CD8-positive, alpha-beta memory T cell (primary cell): Measurements from ENCODE around the gene STOM. TPM values are rescaled to one million over a fixed set of nuclear protein-coding genes. Genes with fewer than 3 reads are reported as not detected.

Experiments
- CTCF ChIA-PET: fragments of 350-600 bp; sonication (Branson Sonifier 250); formaldehyde crosslinking; loops from one replicate; lab custom pipeline; 2021; ENCODE audit warnings: antibody characterized with exemption; lab: Charles Lee
- POLR2A ChIA-PET: fragments of 350-600 bp; sonication (Branson Sonifier 250); formaldehyde crosslinking; loops from one replicate; lab custom pipeline; 2021; ENCODE audit warnings: antibody characterized with exemption; lab: Charles Lee
- DNase-seq, 5 donors: peaks; one replicate each; pipeline versions ENCODE4 v3.0.0 to v3.0.0-alpha.2; 2020 to 2022; ENCODE audit warnings: mixed read lengths in 1 of 5
- H3K27ac ChIP-seq: one replicate; pipeline ENCODE4 v1.7.0; 2013; ENCODE audit warnings: low read depth, mild to moderate bottlenecking, low read length, moderate library complexity
- H3K27me3 ChIP-seq: 2 replicates; pipeline ENCODE4 v1.7.0; 2013; ENCODE audit warnings: low read length, mild to moderate bottlenecking; ENCODE audit not compliant: insufficient read depth, poor library complexity, severe bottlenecking
- H3K36me3 ChIP-seq: 2 replicates; pipeline ENCODE4 v1.7.0; 2013; ENCODE audit warnings: mild to moderate bottlenecking, low read length, moderate library complexity; ENCODE audit not compliant: insufficient read depth
- H3K4me1 ChIP-seq: 2 replicates; pipeline ENCODE4 v1.7.0; 2013; ENCODE audit warnings: mild to moderate bottlenecking, low read length, moderate library complexity; ENCODE audit not compliant: insufficient read depth
- H3K4me3 ChIP-seq: 2 replicates; pipeline ENCODE4 v1.7.0; 2013; ENCODE audit warnings: mild to moderate bottlenecking, low read length
- H3K9me3 ChIP-seq: 2 replicates; pipeline ENCODE4 v1.7.0; 2013; ENCODE audit warnings: mild to moderate bottlenecking, low read length
- H3K27ac Mint-ChIP-seq, 8 donors: one replicate each; pipeline ENCODE4 v1.8.0; 2020 to 2021; ENCODE audit warnings: mixed read lengths in 8 of 8, mild to moderate bottlenecking in 6 of 8, inconsistent platforms in 3 of 8, moderate library complexity in 3 of 8
- H3K27me3 Mint-ChIP-seq, 2 donors: one replicate each; pipeline ENCODE4 v1.8.0; 2020 to 2021; ENCODE audit warnings: mixed read lengths in 2 of 2, mild to moderate bottlenecking in 1 of 2, moderate library complexity in 1 of 2
- H3K36me3 Mint-ChIP-seq, 3 donors: one replicate each; pipeline ENCODE4 v1.8.0; 2020 to 2021; ENCODE audit warnings: mixed read lengths in 3 of 3, inconsistent platforms in 1 of 3, mild to moderate bottlenecking in 1 of 3
- H3K4me1 Mint-ChIP-seq, 3 donors: one replicate each; pipeline ENCODE4 v1.8.0; 2020 to 2021; ENCODE audit warnings: mixed read lengths in 3 of 3, inconsistent platforms in 1 of 3, mild to moderate bottlenecking in 1 of 3
- H3K4me3 Mint-ChIP-seq, 7 donors: one replicate each; pipeline ENCODE4 v1.8.0; 2020 to 2021; ENCODE audit warnings: mixed read lengths in 7 of 7, mild to moderate bottlenecking in 6 of 7, moderate library complexity in 4 of 7, inconsistent platforms in 2 of 7
- H3K9me3 Mint-ChIP-seq, 5 donors: one replicate each; pipeline ENCODE4 v1.8.0; 2020 to 2022; ENCODE audit warnings: mixed read lengths in 5 of 5, mild to moderate bottlenecking in 3 of 5, moderate library complexity in 2 of 5, inconsistent platforms in 1 of 5
- polyA plus RNA-seq: library from polyadenylated mRNA; unstranded; fragments of 300-500 nt; fragmentation: Illumina TruSeq; gene quantifications from one replicate; pipeline ENCODE4 v1.2.3, GENCODE V29; 2021
- total RNA-seq, 2 experiments: library from RNA; stranded (reverse); gene quantifications; one replicate each; pipeline ENCODE4 v1.2.3, GENCODE V29; 2021

The STOM gene
- total and polyA plus RNA-seq, 3 experiments from 2014 or later = 63.0 to 315 (median 67.3) TPM

DNA sequence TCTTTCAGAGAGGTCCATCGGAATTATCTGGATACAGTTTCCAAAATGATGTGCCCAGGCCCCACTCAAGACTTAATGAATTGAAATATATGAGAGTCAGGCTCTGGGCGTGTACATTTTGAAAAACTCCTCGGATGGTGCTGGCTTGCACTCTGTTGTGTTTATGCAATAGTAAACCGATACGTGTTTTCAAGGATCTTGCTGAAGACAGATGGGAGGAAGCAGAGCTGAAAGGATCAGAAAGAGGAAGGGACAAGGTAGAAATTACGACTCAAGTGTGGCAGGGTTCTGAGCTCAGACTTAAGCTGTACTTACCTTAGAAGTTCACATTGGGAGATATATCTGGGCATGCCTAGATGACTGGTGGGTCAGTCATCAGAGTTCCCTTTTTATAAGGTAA is 13.7 kb upstream of the STOM start:
- Histone ChIP-seq H3K9me3 (no peaks in the 10 kb centered on the region), H3K4me1 (no peaks in the 10 kb centered on the region), H3K27me3 (no peaks in the 10 kb centered on the region), H3K4me3 (no peak overlapping the region), H3K36me3 (no peaks in the 10 kb centered on the region), H3K27ac (no peak overlapping the region)
- H3K36me3 Mint-ChIP-seq = no peaks in the 10 kb centered on the region
- ChIA-PET CTCF (interaction anchor here (3.6 kb wide), 1 partner anchor 64 kb away, joined by 18 read pairs; no protein-coding TSS in a partner anchor), POLR2A (no interaction called here)
- H3K27me3 Mint-ChIP-seq = peaks cover 0 to 2% of the 10 kb centered on the region in 2 donors
- H3K9me3 Mint-ChIP-seq = no peaks in the 10 kb centered on the region
- H3K4me3 Mint-ChIP-seq = no peak overlapping the region
- DNase-seq = no peak
- H3K27ac Mint-ChIP-seq = no peak overlapping the region
- H3K4me1 Mint-ChIP-seq = no peaks in the 10 kb centered on the region

DNA sequence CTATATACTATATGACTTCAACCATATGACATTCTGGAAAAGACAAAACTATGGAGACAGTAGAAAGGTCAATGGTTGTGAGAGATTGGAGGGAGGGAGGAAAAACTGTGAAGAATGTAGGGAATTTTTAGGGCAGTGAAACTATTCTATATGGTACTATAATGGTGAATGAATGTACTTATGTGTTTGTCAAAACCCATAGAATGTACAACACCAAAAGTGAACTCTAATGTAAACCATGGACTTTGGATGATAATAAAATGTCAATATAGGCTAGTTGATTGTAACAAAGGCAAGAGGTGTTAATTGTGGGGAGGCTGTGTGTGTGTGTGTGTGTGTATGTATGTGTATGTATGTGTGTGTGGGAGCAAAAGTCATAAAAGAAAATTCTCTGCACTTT is 10.8 kb upstream of the STOM start:
- CTCF ChIA-PET = interaction anchor here (1.1 to 12.5 kb wide), 3 partner anchors 10 to 60 kb away, joined by 3 to 204 read pairs (median 4); no protein-coding TSS in a partner anchor
- H3K4me3 ChIP-seq = no peak overlapping the region
- H3K9me3 ChIP-seq = no peaks in the 10 kb centered on the region
- no peak for DNase-seq
- H3K27me3 ChIP-seq = no peaks in the 10 kb centered on the region
- Mint-ChIP-seq H3K4me1 (peaks cover 0 to under 1% (median 0%) of the 10 kb centered on the region in 3 donors), H3K27me3 (peaks cover 0 to 2% of the 10 kb centered on the region in 2 donors), H3K9me3 (peaks cover 0 to 4% (median 0%) of the 10 kb centered on the region in 5 donors), H3K27ac (no peak overlapping the region), H3K4me3 (no peak overlapping the region), H3K36me3 (no peaks in the 10 kb centered on the region)
- no peaks in the 10 kb centered on the region for H3K4me1 ChIP-seq
- no peaks in the 10 kb centered on the region for H3K36me3 ChIP-seq
- POLR2A ChIA-PET = no interaction called here
- no peak overlapping the region for H3K27ac ChIP-seq

DNA sequence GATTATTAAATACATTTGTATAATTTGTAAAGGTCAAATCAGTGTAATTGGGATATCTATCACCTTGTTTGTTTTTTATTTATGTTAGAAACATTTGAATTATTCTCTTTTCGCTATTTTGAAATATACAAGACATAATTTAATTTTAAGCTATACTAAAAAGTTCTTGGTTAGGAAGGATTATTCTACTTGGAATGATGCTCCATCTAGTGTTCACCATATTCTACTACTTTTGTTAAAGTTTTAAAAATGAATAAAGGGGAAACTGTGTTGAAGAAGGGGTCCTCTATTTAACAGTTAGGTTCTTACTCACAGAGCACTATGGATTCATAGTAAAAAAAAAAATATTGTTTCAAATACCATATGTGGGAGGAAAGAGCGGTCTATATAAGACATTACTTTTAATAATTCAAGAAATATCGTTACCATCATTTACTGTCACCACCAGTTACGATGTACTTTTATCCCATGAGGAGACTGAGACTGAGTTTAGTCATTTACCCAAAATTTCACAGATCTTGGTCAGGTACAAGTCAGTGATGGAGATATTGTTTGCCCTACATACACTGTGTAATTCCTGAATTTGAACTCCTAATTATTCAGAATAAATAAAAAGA is 6.3 kb upstream of the STOM start:
- H3K9me3 ChIP-seq = no peaks in the 10 kb centered on the region
- ChIA-PET CTCF (interaction anchor here (0.7 to 12.5 kb wide), 10 partner anchors 9 to 87 kb away, joined by 3 to 204 read pairs (median 4); no protein-coding TSS in a partner anchor), POLR2A (interaction anchor here (1.0 to 1.4 kb wide), 2 partner anchors 37 to 56 kb away, joined by 3 to 9 read pairs; no protein-coding TSS in a partner anchor)
- Mint-ChIP-seq H3K4me1 (peaks cover 20 to 29% (median 23%) of the 10 kb centered on the region in 3 donors), H3K27me3 (no peaks in the 10 kb centered on the region), H3K9me3 (peaks cover 0 to 4% (median 0%) of the 10 kb centered on the region in 5 donors), H3K27ac (no peak overlapping the region), H3K4me3 (no peak overlapping the region), H3K36me3 (no peaks in the 10 kb centered on the region)
- no peaks in the 10 kb centered on the region for H3K27me3 ChIP-seq
- H3K4me3 ChIP-seq = no peak overlapping the region
- no peak overlapping the region for H3K27ac ChIP-seq
- H3K4me1 ChIP-seq = peaks cover 3% of the 10 kb centered on the region
- peak in 1 of 5 donors; percentile 30 for DNase-seq
- no peaks in the 10 kb centered on the region for H3K36me3 ChIP-seq

DNA sequence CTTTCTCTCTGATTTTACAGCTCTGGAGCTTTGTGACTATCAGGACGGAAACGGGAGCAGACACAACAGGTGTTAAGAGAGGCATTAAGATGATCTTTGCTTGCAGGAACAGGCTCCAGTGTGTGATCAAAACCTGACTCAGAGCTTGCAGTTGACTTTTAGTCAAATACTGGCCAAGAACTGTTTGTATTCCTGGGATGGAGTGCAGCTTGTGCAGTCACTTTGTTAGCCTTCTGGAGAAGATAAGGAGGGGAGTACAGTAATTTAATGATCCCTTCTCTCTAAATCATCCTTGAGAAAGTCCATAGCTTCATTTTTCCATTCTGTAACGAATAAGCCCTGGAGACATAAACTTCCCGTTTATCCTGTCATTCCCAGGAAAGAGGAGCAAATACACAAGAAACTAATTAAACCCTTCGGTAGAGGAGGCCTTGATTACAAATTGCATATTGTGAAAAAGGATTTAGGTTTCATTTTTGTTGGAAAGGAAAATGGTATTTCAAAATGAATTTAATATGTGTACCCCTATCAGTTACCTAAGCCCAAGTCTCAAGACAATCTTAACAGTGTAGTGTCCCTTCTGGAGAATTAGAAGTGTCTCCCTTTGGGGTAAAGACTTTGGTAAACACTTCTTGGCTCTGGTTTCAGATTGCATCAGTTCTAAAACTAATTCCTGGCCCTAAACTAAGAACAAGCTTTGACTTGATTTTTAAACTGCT is 3.1 kb upstream of the STOM start:
- no peaks in the 10 kb centered on the region for H3K36me3 ChIP-seq
- Mint-ChIP-seq H3K9me3 (peaks cover 0 to 4% (median 0%) of the 10 kb centered on the region in 5 donors), H3K27ac (peak overlapping the region in 6 of 8 donors; percentile 15 to 95 (median 48)), H3K36me3 (peaks cover 0 to 14% (median 0%) of the 10 kb centered on the region in 3 donors), H3K27me3 (peaks cover 0 to 2% of the 10 kb centered on the region in 2 donors), H3K4me3 (peak overlapping the region in 1 of 7 donors; percentile 97), H3K4me1 (peaks cover 33 to 46% (median 40%) of the 10 kb centered on the region in 3 donors)
- no peak for DNase-seq
- H3K9me3 ChIP-seq = no peaks in the 10 kb centered on the region
- peaks cover 19% of the 10 kb centered on the region for H3K4me1 ChIP-seq
- no peak overlapping the region for H3K4me3 ChIP-seq
- CTCF ChIA-PET = interaction anchor here (1.1 to 12.5 kb wide), 3 partner anchors 19 to 52 kb away, joined by 3 to 204 read pairs (median 3); no protein-coding TSS in a partner anchor
- POLR2A ChIA-PET = interaction anchor here (1.1 to 1.3 kb wide), 2 partner anchors 19 to 53 kb away, joined by 4 to 6 read pairs; no protein-coding TSS in a partner anchor
- H3K27me3 ChIP-seq = no peaks in the 10 kb centered on the region
- no peak overlapping the region for H3K27ac ChIP-seq

DNA sequence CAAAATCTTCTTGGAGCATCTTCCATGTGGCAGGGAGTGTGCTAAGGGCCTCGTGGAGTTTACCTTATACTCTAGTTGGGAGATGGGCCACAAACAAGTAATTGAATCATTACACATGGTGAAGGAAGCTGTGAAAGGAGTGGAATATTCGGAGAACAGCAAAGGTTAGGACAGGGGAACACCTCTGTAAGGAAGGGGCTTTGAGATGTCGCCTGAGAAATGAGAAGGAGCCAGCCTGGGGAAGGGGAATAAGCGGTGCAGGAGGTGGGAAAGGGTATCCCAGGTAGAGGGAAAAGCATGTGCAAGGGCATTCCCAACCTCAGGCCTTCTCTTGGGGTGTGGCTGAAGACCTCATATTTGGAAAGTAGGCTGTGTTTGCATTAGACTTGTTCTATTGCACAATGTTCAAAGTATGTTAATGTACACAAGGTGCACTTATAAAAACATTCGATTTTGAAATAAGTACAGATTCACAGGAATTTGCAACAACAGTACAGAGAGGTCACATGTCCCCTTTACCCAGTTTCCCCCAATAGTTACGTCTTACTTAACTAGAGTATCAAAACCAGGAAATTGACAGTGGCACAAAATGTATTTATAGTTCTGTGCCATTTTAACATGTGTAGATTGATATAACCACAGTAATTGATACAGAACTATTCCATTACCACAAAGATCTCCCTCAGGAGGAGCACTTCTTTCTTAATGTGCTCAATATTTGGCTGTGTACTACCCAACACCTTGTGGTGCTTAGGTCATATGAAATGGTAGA is 2.4 kb upstream of the STOM start:
- Histone ChIP-seq H3K4me1 (peaks cover 23% of the 10 kb centered on the region), H3K4me3 (no peak overlapping the region), H3K27me3 (no peaks in the 10 kb centered on the region), H3K27ac (no peak overlapping the region), H3K9me3 (no peaks in the 10 kb centered on the region), H3K36me3 (no peaks in the 10 kb centered on the region)
- Mint-ChIP-seq H3K27ac (peak overlapping the region; percentile 15 to 95 (median 48)), H3K9me3 (no peaks in the 10 kb centered on the region), H3K4me3 (peak overlapping the region in 5 of 7 donors; percentile 9 to 97 (median 16)), H3K4me1 (peaks cover 41 to 53% (median 48%) of the 10 kb centered on the region in 3 donors), H3K36me3 (peaks cover 0 to 18% (median 0%) of the 10 kb centered on the region in 3 donors), H3K27me3 (peaks cover 0 to 2% of the 10 kb centered on the region in 2 donors)
- ChIA-PET POLR2A (interaction anchor here (0.5 to 1.5 kb wide), 4 partner anchors 14 to 40 kb away, joined by 4 to 5 read pairs (median 4); no protein-coding TSS in a partner anchor), CTCF (interaction anchor here (1.1 to 12.5 kb wide), 3 partner anchors 18 to 52 kb away, joined by 3 to 204 read pairs (median 3); no protein-coding TSS in a partner anchor)
- no peak for DNase-seq

DNA sequence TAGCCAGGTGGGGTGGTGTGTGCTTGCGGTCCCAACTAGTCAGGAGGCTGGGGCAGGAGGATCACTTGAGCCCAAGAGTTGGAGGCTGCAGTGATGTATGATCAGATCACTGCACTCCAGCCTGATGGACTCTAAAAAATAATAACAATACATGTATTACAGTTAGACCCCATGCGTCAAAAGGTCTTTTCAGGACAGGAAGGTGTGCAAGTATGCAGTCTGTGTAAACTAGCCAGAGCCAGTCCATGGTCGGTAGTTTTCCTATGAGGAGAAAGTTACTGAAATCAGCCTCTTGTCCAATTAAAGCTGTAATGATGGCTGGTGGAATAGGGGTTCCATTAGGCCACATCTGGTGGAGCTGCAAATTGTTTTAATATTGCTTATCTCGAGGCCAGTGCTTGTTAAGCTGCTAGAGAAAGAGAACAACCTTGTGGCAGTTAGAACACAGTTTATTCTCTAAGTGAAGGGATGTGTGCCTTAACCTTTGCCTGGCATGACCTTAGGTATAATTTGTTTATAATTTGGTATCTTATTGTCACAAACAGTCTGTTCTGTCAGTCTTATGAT is 1.5 kb upstream of the STOM start:
- peaks cover 32% of the 10 kb centered on the region for H3K4me1 ChIP-seq
- Mint-ChIP-seq H3K4me1 (peaks cover 49 to 62% (median 56%) of the 10 kb centered on the region in 3 donors), H3K27me3 (peaks cover 0 to 2% of the 10 kb centered on the region in 2 donors), H3K27ac (peak overlapping the region; percentile 64 to 96 (median 94)), H3K9me3 (no peaks in the 10 kb centered on the region), H3K4me3 (peak overlapping the region; percentile 57 to 99 (median 92)), H3K36me3 (peaks cover 0 to 23% (median 0%) of the 10 kb centered on the region in 3 donors)
- no peak overlapping the region for H3K27ac ChIP-seq
- DNase-seq = no peak
- CTCF ChIA-PET = interaction anchor here (1.3 to 12.5 kb wide), 3 partner anchors 14 to 51 kb away, joined by 3 to 204 read pairs (median 4); no protein-coding TSS in a partner anchor
- H3K4me3 ChIP-seq = no peak overlapping the region
- H3K9me3 ChIP-seq = no peaks in the 10 kb centered on the region
- POLR2A ChIA-PET = interaction anchor here (0.5 to 1.5 kb wide), 3 partner anchors 13 to 39 kb away, joined by 4 to 5 read pairs (median 5); no protein-coding TSS in a partner anchor
- no peaks in the 10 kb centered on the region for H3K36me3 ChIP-seq
- no peaks in the 10 kb centered on the region for H3K27me3 ChIP-seq

DNA sequence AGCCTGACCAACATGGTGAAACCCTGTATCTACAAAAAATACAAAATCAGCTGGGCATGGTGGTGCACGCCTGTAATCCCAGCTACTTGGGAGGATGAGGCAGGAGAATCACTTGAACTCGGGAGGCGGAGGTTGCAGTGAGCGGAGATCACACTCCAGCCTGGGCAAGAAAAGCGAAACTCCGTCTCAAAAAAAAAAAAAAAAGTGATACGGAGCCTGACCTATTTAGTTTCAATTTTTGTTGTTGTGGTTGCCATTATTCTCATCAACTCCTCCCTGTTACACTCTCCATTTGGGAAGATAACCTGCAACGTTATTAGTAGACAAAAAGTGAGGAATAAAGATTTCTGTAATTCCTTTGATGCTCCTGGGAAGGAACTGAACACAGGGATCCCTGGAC is 1.3 kb downstream of the STOM start:
- Histone ChIP-seq H3K4me3 (peak overlapping the region; percentile 86), H3K4me1 (peaks cover 45% of the 10 kb centered on the region)
- peaks cover 74 to 84% (median 83%) of the 10 kb centered on the region in 3 donors for H3K4me1 Mint-ChIP-seq

More for the DNA sequence above, 1.3 kb downstream of the STOM start:
- Histone ChIP-seq H3K27me3 (no peaks in the 10 kb centered on the region), H3K27ac (peak overlapping the region; percentile 83), H3K36me3 (no peaks in the 10 kb centered on the region), H3K9me3 (no peaks in the 10 kb centered on the region)
- Mint-ChIP-seq H3K9me3 (no peaks in the 10 kb centered on the region), H3K27me3 (peaks cover 0 to 2% of the 10 kb centered on the region in 2 donors), H3K4me3 (peak overlapping the region; percentile 92 to 99 (median 95)), H3K27ac (peak overlapping the region; percentile 93 to 98 (median 96)), H3K36me3 (peaks cover 0 to 38% (median 3%) of the 10 kb centered on the region in 3 donors)
- CTCF ChIA-PET = interaction anchor here (0.9 to 3.8 kb wide), 3 partner anchors 11 to 48 kb away, joined by 3 to 30 read pairs (median 11); no protein-coding TSS in a partner anchor
- DNase-seq = peak in 3 of 5 donors; percentile 5 to 51 (median 6)
- POLR2A ChIA-PET = interaction anchor here (0.6 to 1.6 kb wide), 6 partner anchors 11 to 252 kb away, joined by 3 to 16 read pairs (median 6); no protein-coding TSS in a partner anchor
